Vagina (tissue), 2 donors: Measurements from ENCODE around the gene URAD. TPM values are rescaled to one million over a fixed set of nuclear protein-coding genes. Genes with fewer than 3 reads are reported as not detected.
"Not testable (repeated sequence)": the region's sequence is repeated elsewhere in the genome, so short reads cannot be mapped to it uniquely, and the experiment has no call there.

ENCODE experiments used
- DNase-seq, 2 donors: peaks; one replicate each; pipeline ENCODE4 v3.0.0-alpha.2; 2017; ENCODE audit errors: extremely low spot score in 2 of 2
- H3K27ac ChIP-seq: fragments of 200-600 bp; sonication (generic); one replicate; pipeline ENCODE4 v1.5.1; 2019
- H3K27me3 ChIP-seq: fragments of 200-600 bp; sonication (generic); one replicate; pipeline ENCODE4 v1.5.1; 2019
- H3K36me3 ChIP-seq, 2 donors: fragments of 200-600 bp; sonication (generic); one replicate each; pipeline ENCODE4 v1.5.1; 2017 to 2019
- H3K4me1 ChIP-seq: fragments of 200-600 bp; sonication (generic); one replicate; pipeline ENCODE4 v1.5.1; 2019
- H3K4me3 ChIP-seq, 2 donors: fragments of 200-600 bp; sonication (generic); 1 replicate in 1 of 2; 2 replicates in 1 of 2; pipeline ENCODE4 v1.5.1; 2016 to 2019
- H3K9me3 ChIP-seq: fragments of 200-600 bp; sonication (generic); one replicate; pipeline ENCODE4 v1.5.1; 2019
- CTCF ChIP-seq, 3 experiments: fragments of 450-650 bp in 2 of 3; fragments of 200-600 bp in 1 of 3; sonication (generic) in 1 of 3; IDR thresholded peaks; one replicate each; pipeline ENCODE4 v1.5.1; 2017 to 2019; ENCODE audit warnings: antibody characterized with exemption in 3 of 3, mild to moderate bottlenecking in 2 of 3, moderate library complexity in 2 of 3
- POLR2A ChIP-seq, 2 donors: fragments of 450-650 bp; IDR thresholded peaks; one replicate each; pipeline ENCODE4 v1.6.1; 2017; ENCODE audit warnings: antibody characterized with exemption in 2 of 2, mild to moderate bottlenecking in 2 of 2, moderate library complexity in 2 of 2
- POLR2AphosphoS5 ChIP-seq, 2 donors: sonication (generic); formaldehyde crosslinking; IDR thresholded peaks; one replicate each; pipeline ENCODE4 v1.9.0; 2017; ENCODE audit warnings: antibody characterized with exemption in 2 of 2, mild to moderate bottlenecking in 2 of 2, low read depth in 1 of 2; ENCODE audit not compliant: insufficient read depth in 1 of 2
- intact Hi-C: fragments of 100-400 bp; cut with DNase I; formaldehyde crosslinking; loops from one replicate; pipeline ENCODE4 v1.15.1; 2023
- total RNA-seq: library from RNA; depleted of rRNA; stranded (reverse); fragments of >200 nt; gene quantifications from one replicate; pipeline ENCODE4 v1.2.3, GENCODE V29; 2016

URAD gene
- total RNA-seq, 1 donor from 2014 or later, result not detected

GRCh38 chr13:27965343-27965739 lies 23.2 kb downstream of the URAD start:
- no peak for DNase-seq
- TF ChIP-seq CTCF (IDR thresholded peaks at IDR 0.05) (no peak), POLR2A (IDR thresholded peaks at IDR 0.05) (no peak), POLR2AphosphoS5 (IDR thresholded peaks at IDR 0.05; ENCODE audit: insufficient read depth in 1 of 2, low read depth in 1 of 2) (no peak)
- Histone ChIP-seq H3K4me1 (peaks cover 31% of the 10 kb centered on the region), H3K27me3 (peaks cover 11% of the 10 kb centered on the region), H3K36me3 (no peaks in the 10 kb centered on the region), H3K27ac (no peak overlapping the region), H3K9me3 (no peaks in the 10 kb centered on the region), H3K4me3 (no peak overlapping the region)
- intact Hi-C loops, result no loop called here

- no peak for DNase-seq
- Histone ChIP-seq H3K4me1 (peaks cover 36% of the 10 kb centered on the region), H3K4me3 (no peak overlapping the region), H3K36me3 (no peaks in the 10 kb centered on the region), H3K27ac (no peak overlapping the region), H3K9me3 (no peaks in the 10 kb centered on the region), H3K27me3 (peaks cover 13% of the 10 kb centered on the region)
- TF ChIP-seq POLR2AphosphoS5 (IDR thresholded peaks at IDR 0.05; ENCODE audit: insufficient read depth in 1 of 2, low read depth in 1 of 2) (no peak), CTCF (IDR thresholded peaks at IDR 0.05) (no peak), POLR2A (IDR thresholded peaks at IDR 0.05) (no peak)
- intact Hi-C loops, result no loop called here
Observed at GRCh38 chr13:27964741-27965323, 23.7 kb downstream of the URAD start.

GRCh38 chr13:27964206-27964605 lies 24.3 kb downstream of the URAD start:
- H3K27ac ChIP-seq, intact Hi-C loops, H3K9me3 ChIP-seq, H3K36me3 ChIP-seq, H3K4me3 ChIP-seq, DNase-seq: not testable (repeated sequence)
- peaks cover 13% of the 10 kb centered on the region for H3K27me3 ChIP-seq
- H3K4me1 ChIP-seq, result peaks cover 38% of the 10 kb centered on the region

GRCh38 chr13:27963491-27963890 lies 25.0 kb downstream of the URAD start:
- Histone ChIP-seq H3K4me3 (no peak overlapping the region), H3K36me3 (no peaks in the 10 kb centered on the region), H3K27ac (no peak overlapping the region), H3K9me3 (no peaks in the 10 kb centered on the region), H3K4me1 (peaks cover 31% of the 10 kb centered on the region), H3K27me3 (peaks cover 7% of the 10 kb centered on the region)
- no peak for DNase-seq
- no peak for TF ChIP-seq POLR2A (IDR thresholded peaks at IDR 0.05)
- no peak for TF ChIP-seq CTCF (IDR thresholded peaks at IDR 0.05)
- no peak for TF ChIP-seq POLR2AphosphoS5 (IDR thresholded peaks at IDR 0.05; ENCODE audit: insufficient read depth in 1 of 2, low read depth in 1 of 2)
- intact Hi-C loops, result no loop called here

- Histone ChIP-seq H3K27ac (no peak overlapping the region), H3K9me3 (no peaks in the 10 kb centered on the region), H3K27me3 (peaks cover 3% of the 10 kb centered on the region), H3K36me3 (no peaks in the 10 kb centered on the region), H3K4me1 (peaks cover 26% of the 10 kb centered on the region), H3K4me3 (no peak overlapping the region)
- DNase-seq, result no peak
- TF ChIP-seq CTCF (IDR thresholded peaks at IDR 0.05) (no peak), POLR2AphosphoS5 (IDR thresholded peaks at IDR 0.05; ENCODE audit: insufficient read depth in 1 of 2, low read depth in 1 of 2) (no peak), POLR2A (IDR thresholded peaks at IDR 0.05) (no peak)
- intact Hi-C loops, result no loop called here
Observed at GRCh38 chr13:27962982-27963381, 25.5 kb downstream of the URAD start.
